SK-N-MC (cell line): ENCODE results near the gene GPN1.
"Not testable (repeated sequence)": the region's sequence is repeated elsewhere in the genome, so short reads cannot be mapped to it uniquely, and the experiment has no call there.

Source experiments
- DNase-seq: peaks from one replicate; pipeline ENCODE4 v3.0.0-alpha.2; 2011; ENCODE audit warnings: low read depth, low spot score
- H3K27ac ChIP-seq: fragments of 200-600 bp; sonication (generic); 2 replicates; pipeline ENCODE4 v1.5.1; 2016; ENCODE audit warnings: mixed run types
- H3K36me3 ChIP-seq: fragments of 200-600 bp; sonication (generic); 2 replicates; pipeline ENCODE4 v1.6.1; 2017; ENCODE audit warnings: antibody characterized with exemption, low read length, mixed read lengths; ENCODE audit not compliant: insufficient read depth
- H3K4me3 ChIP-seq: fragments of 200-600 bp; sonication (generic); 2 replicates; pipeline ENCODE4 v1.5.1; 2016
- H3K9ac ChIP-seq: fragments of 200-600 bp; sonication (generic); 2 replicates; pipeline ENCODE4 v1.8.0; 2017; ENCODE audit warnings: mixed run types, mixed read lengths; ENCODE audit not compliant: insufficient read length
- H3K9me3 ChIP-seq: fragments of 200-600 bp; sonication (generic); 2 replicates; pipeline ENCODE4 v1.6.1; 2017; ENCODE audit warnings: low read depth, mild to moderate bottlenecking, antibody characterized with exemption, low read length, moderate library complexity, mixed read lengths
- EZH2 ChIP-seq: fragments of 200-600 bp; sonication (generic); IDR thresholded peaks from one replicate; pipeline ENCODE4 v1.6.1; 2017; ENCODE audit warnings: antibody characterized with exemption
- FOXP2 ChIP-seq: optimal IDR thresholded peaks from 2 replicates; pipeline ENCODE3; 2011; ENCODE audit warnings: mild to moderate bottlenecking, moderate library complexity; ENCODE audit not compliant: insufficient read depth; ENCODE audit errors: extremely low read length, control extremely low read depth
- POLR2AphosphoS5 ChIP-seq: IDR thresholded peaks from 2 replicates; pipeline ENCODE4 v1.6.1; 2012; ENCODE audit warnings: mild to moderate bottlenecking, low read depth, low read length, borderline replicate concordance

Gene GPN1

DNA sequence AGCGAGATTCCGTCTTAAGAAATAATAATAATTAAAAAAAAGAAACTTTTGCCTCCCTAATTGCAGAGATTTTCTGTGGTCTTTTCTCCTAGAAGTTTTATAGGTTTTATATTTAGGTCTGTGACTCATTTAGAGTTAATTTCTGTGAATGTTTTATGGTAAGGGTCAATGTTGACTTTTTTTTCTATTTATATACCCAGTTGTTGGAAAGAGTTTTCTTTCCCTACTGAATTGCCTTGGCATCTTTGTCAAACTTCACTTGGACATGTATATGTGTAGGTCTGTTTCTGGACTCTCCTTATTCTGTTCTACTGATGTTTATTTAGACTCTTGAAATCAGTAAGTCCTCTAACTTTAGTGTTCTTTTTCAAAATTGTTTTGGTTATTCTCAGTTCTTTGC, 40.5 kb upstream of the GPN1 start:
- H3K9ac ChIP-seq: no peak overlapping the region
- no peak overlapping the region for H3K27ac ChIP-seq
- H3K9me3 ChIP-seq: no peaks in the 10 kb centered on the region; the same call in 1 of the 2 replicates
- DNase-seq: no peak
- peaks cover 9% of the 10 kb centered on the region; the same call in 1 of the 2 replicates for H3K36me3 ChIP-seq
- H3K4me3 ChIP-seq: no peak overlapping the region
- TF ChIP-seq EZH2 (no peak), POLR2AphosphoS5 (no peak), FOXP2 (no peak)

DNA sequence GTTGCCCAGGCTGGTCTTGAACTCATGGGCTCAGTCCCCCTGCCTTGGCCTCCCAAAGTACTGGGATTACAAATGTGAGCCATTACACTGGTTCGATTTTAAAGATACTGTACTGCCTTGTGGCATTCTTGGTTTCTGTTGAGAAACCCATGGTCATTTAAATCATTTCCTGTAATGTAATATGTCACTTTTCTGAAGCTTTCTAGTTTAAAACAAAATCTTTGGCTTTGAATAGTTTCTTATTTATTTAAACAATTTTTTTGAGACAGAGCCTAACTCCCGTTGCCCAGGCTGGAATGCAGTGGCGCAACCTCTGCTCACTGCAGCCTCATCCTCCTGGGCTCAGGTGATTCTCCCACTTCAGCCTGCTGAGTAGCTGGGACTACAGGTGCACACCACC, 37.1 kb upstream of the GPN1 start:
- H3K36me3 ChIP-seq: peaks cover 11% of the 10 kb centered on the region; the same call in 1 of the 2 replicates
- no peak overlapping the region for H3K4me3 ChIP-seq
- H3K9ac ChIP-seq: no peak overlapping the region
- no peak overlapping the region for H3K27ac ChIP-seq
- H3K9me3 ChIP-seq: no peaks in the 10 kb centered on the region; the same call in 1 of the 2 replicates
- TF ChIP-seq POLR2AphosphoS5 (no peak), EZH2 (no peak), FOXP2 (no peak)
- DNase-seq: no peak

DNA sequence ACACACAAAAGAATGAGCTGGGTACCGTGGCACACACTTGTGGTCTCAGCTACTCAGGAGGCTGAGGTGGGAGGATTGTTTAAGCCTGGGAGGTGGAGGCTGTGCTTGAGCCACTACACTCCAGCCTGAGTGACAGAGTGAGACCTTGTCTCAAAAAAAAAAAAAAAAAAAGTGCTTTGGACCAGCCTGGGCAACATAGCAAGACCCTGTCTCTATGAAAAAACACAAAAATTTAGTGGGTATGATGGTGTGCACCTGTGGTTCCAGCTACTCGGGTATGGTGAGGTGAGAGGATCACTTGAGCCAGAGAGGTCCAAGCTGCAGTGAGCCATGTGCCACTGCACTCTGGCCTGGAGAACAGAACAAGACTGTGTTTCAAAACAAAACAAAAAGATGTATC, 35.6 kb upstream of the GPN1 start:
- no peaks in the 10 kb centered on the region; the same call in 1 of the 2 replicates for H3K9me3 ChIP-seq
- peaks cover 8% of the 10 kb centered on the region; the same call in 1 of the 2 replicates for H3K36me3 ChIP-seq
- TF ChIP-seq FOXP2 (no peak), EZH2 (no peak), POLR2AphosphoS5 (no peak)
- H3K27ac ChIP-seq: no peak overlapping the region
- no peak overlapping the region for H3K9ac ChIP-seq
- no peak overlapping the region for H3K4me3 ChIP-seq
- no peak for DNase-seq

DNA sequence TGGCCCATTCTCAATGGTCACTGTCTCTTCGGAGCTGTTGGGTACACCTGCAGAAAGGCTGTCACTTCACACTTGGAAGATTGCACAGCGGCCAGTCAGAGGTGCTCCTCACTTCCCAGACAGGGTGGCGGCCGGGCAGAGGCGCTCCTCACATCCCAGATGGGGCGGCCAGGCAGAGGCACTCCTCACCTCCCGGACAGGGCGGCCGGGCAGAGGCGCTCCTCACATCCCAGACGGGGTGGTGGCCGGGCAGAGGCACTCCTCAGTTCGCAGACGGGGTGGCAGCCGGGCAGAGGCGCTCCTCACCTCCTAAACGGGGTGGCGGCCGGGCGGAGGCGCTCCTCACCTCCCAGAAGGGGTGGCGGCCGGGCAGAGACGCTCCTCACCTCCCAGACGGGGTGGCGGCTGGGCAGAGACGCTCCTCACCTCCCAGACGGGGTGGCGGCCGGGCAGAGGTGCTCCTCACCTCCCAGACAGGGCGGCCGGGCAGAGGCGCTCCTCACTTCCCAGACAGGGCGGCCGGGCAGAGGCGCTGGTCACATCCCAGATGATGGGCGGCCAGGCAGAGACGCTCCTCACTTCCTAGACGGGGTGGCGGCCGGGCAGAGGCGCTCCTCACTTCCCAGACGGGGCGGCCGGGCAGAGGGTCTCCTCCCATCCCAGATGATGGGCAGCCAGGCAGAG, 34.7 kb upstream of the GPN1 start:
- H3K9ac ChIP-seq, H3K36me3 ChIP-seq, H3K27ac ChIP-seq, H3K4me3 ChIP-seq, DNase-seq, H3K9me3 ChIP-seq: not testable (repeated sequence)

DNA sequence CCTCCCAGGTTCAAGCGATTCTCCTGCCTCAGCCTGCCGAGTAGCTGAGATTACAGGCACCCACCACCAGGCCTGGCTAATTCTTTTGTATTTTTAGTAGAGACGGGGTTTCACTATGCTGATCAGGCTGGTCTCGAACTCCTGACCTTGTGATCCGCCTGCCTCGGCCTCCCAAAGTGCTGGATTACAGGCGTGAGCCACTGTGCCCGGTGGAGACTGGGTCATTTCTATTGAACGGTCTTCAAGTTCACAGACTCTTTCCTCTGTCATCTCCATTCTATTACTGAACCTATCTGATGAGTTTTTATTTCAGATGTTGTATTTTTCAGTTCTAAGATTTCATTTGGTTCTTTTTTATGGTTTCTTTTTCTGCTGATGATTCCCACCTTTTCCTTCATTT, 33.4 kb upstream of the GPN1 start:
- peaks cover 21% of the 10 kb centered on the region for H3K36me3 ChIP-seq
- not testable (repeated sequence) for DNase-seq, H3K9me3 ChIP-seq, H3K9ac ChIP-seq, H3K27ac ChIP-seq, H3K4me3 ChIP-seq

DNA sequence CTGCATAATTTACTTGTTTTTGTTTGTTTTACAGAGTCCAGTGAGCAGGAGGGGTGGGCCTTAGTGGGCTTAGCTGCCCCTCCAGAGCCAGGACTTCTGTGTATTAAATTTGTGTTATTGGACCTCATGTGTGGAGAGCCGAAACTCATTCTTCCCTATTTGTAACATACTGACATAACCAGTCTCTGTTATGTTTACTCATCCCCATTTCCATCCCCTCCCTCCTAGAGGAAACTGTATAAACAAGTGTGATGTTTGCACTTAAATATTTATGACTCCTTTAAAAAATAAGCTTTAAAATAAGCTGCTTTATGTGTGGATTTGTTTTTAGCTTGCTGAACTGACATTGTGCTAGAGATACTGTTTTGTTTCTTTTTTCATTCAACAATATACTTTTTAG, 32.2 kb upstream of the GPN1 start:
- H3K9me3 ChIP-seq: no peaks in the 10 kb centered on the region
- peaks cover 33% of the 10 kb centered on the region for H3K36me3 ChIP-seq
- no peak overlapping the region for H3K27ac ChIP-seq
- no peak overlapping the region for H3K9ac ChIP-seq
- TF ChIP-seq EZH2 (no peak), POLR2AphosphoS5 (no peak), FOXP2 (no peak)
- no peak for DNase-seq
- H3K4me3 ChIP-seq: no peak overlapping the region

GRCh38 chr2:27606611-27607010, 22.2 kb upstream of the GPN1 start:
- DNase-seq: no peak
- Histone ChIP-seq H3K4me3 (no peak overlapping the region), H3K9ac (no peak overlapping the region), H3K9me3 (no peaks in the 10 kb centered on the region), H3K36me3 (peaks cover 65% of the 10 kb centered on the region), H3K27ac (no peak overlapping the region)
- TF ChIP-seq POLR2AphosphoS5 (no peak), EZH2 (no peak), FOXP2 (no peak)

DNA sequence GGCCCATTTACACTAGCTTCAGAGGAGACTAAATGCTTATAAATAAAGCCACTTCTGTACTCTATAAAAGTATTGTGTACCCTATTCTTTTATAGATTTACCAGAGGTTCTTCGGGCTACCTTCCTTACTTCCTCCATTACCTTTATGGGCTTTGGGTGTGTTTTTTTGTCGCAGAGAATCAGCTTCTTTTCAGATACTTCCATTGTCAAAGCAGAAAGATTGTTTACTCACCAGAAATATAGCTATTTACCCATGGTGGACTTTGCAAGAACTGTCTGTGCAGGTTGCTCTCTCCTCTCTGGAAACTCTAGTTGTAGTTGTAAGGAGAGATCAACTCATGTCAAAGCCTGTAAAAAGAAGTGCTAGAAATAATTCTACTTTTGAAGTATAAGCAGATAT, 14.9 kb upstream of the GPN1 start:
- H3K4me3 ChIP-seq: no peak overlapping the region
- H3K27ac ChIP-seq: no peak overlapping the region
- no peak for TF ChIP-seq FOXP2
- TF ChIP-seq EZH2: no peak
- TF ChIP-seq POLR2AphosphoS5: no peak
- no peak for DNase-seq
- H3K36me3 ChIP-seq: peaks cover 72% of the 10 kb centered on the region
- H3K9ac ChIP-seq: no peak overlapping the region
- H3K9me3 ChIP-seq: no peaks in the 10 kb centered on the region

DNA sequence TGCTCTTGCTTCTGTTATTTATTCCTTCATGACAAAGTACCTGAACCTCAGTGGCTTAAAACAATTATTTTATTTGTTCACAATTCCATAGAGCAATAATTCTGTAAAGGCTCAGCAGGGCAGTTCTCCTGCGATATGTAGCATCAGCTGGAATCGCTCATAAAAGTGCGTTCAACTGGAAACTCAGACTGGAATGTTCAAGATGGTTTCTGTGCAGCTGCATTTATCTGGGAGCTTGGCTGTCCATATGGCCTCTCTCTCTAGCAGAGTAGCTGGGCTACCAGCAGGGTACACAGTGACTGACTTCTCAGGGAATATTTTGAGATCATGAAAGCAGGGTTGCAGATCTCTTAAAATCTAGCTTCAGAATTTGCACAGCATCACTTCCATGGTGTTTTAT, 13.5 kb upstream of the GPN1 start:
- H3K36me3 ChIP-seq: peaks cover 71% of the 10 kb centered on the region
- H3K27ac ChIP-seq: no peak overlapping the region
- TF ChIP-seq POLR2AphosphoS5 (no peak), FOXP2 (no peak), EZH2 (no peak)
- DNase-seq: no peak
- H3K4me3 ChIP-seq: no peak overlapping the region
- H3K9ac ChIP-seq: no peak overlapping the region
- H3K9me3 ChIP-seq: no peaks in the 10 kb centered on the region

DNA sequence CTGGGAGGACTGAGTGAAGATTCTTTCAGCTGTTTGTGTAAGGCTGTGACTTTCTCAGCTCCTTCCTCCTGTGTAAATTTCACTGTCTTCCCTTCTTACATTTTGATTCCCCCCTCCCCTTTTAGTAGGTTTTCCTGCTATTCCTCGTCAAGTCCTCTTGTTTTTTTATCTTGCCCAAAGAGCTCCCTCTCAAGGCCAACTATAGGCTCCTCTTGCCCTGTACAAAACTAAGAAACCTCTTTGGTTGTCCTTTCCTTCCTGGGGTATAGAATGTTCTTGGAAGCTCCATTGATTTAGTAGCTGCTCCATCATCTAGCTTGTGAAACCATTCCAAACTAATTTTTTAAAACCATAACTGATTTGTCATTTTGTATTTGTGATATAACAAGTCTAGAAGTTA, 7.3 kb upstream of the GPN1 start:
- no peak overlapping the region for H3K4me3 ChIP-seq
- H3K36me3 ChIP-seq: peaks cover 62% of the 10 kb centered on the region
- H3K9me3 ChIP-seq: no peaks in the 10 kb centered on the region
- no peak for TF ChIP-seq FOXP2
- TF ChIP-seq POLR2AphosphoS5: no peak
- TF ChIP-seq EZH2: no peak
- no peak overlapping the region for H3K27ac ChIP-seq
- H3K9ac ChIP-seq: no peak overlapping the region
- DNase-seq: no peak
